Neural cell (in vitro differentiated cells): ENCODE data around the gene PDZD4. TPM values are rescaled to one million over a fixed set of nuclear protein-coding genes. Genes with fewer than 3 reads are reported as not detected.

Source experiments
- H2AFZ ChIP-seq: fragments of 200-600, 300-800 bp; sonication (generic), shearing (Covaris generic); 2 replicates; pipeline ENCODE4 v1.6.0; 2014; ENCODE audit warnings: low read depth, mild to moderate bottlenecking, antibody characterized with exemption, low read length, moderate library complexity
- H3F3A ChIP-seq: fragments of 200-600 bp; shearing (Covaris generic); 2 replicates; pipeline ENCODE4 v1.6.1; 2016; ENCODE audit warnings: mild to moderate bottlenecking, moderate library complexity, mixed read lengths, antibody characterized with exemption, low read length; ENCODE audit not compliant: insufficient read depth, poor library complexity, severe bottlenecking
- H3K27ac ChIP-seq: fragments of 200-600, 300-800 bp; sonication (generic), shearing (Covaris generic); 2 replicates; pipeline ENCODE4 v1.5.1; 2014; ENCODE audit warnings: mild to moderate bottlenecking, low read length, moderate library complexity
- H3K27me3 ChIP-seq: fragments of 300-800, 200-600 bp; sonication (generic), shearing (Covaris generic); 2 replicates; pipeline ENCODE4 v1.6.0; 2014; ENCODE audit warnings: mild to moderate bottlenecking, low read depth, low read length, moderate library complexity; ENCODE audit not compliant: insufficient read depth
- H3K36me3 ChIP-seq: fragments of 300-800, 200-600 bp; sonication (generic), shearing (Covaris generic); 2 replicates; pipeline ENCODE4 v1.5.1; 2014; ENCODE audit warnings: mild to moderate bottlenecking, antibody characterized with exemption, low read length, moderate library complexity; ENCODE audit not compliant: insufficient read depth
- H3K4me2 ChIP-seq: fragments of 300-800, 200-600 bp; sonication (generic), shearing (Covaris generic); 2 replicates; pipeline ENCODE4 v1.6.0; 2014; ENCODE audit warnings: mild to moderate bottlenecking, low read length
- H3K4me3 ChIP-seq: fragments of 300-800, 200-600 bp; sonication (generic), shearing (Covaris generic); 2 replicates; pipeline ENCODE4 v1.5.1; 2014; ENCODE audit warnings: mild to moderate bottlenecking, low read length, moderate library complexity
- H3K79me2 ChIP-seq: fragments of 200-600 bp; shearing (Covaris generic); replicated peaks from 2 replicates; pipeline ENCODE4 v1.6.0; 2014; ENCODE audit warnings: mild to moderate bottlenecking, low read length, moderate library complexity; ENCODE audit not compliant: insufficient read depth
- H3K9ac ChIP-seq: fragments of 300-800, 200-600 bp; sonication (generic), shearing (Covaris generic); 2 replicates; pipeline ENCODE4 v1.6.1; 2016; ENCODE audit warnings: mild to moderate bottlenecking, low read length, mixed read lengths
- H3K9me2 ChIP-seq: fragments of 200-600 bp; shearing (Covaris generic); 2 replicates; pipeline ENCODE4 v1.6.1; 2016; ENCODE audit warnings: mild to moderate bottlenecking, low read length, mixed read lengths; ENCODE audit not compliant: insufficient read depth
- H3K9me3 ChIP-seq: fragments of 200-600, 300-800 bp; sonication (generic), shearing (Covaris generic); 2 replicates; pipeline ENCODE4 v1.6.1; 2016; ENCODE audit warnings: mild to moderate bottlenecking, mixed run types, low read length, moderate library complexity, mixed read lengths
- H4K20me1 ChIP-seq: fragments of 200-600 bp; shearing (Covaris generic); 2 replicates; pipeline ENCODE4 v1.6.1; 2016; ENCODE audit warnings: mild to moderate bottlenecking, mixed run types; ENCODE audit not compliant: insufficient read depth
- CTCF ChIP-seq: fragments of 450-650 bp; IDR thresholded peaks from 2 replicates; pipeline ENCODE4 v1.5.1; 2014; ENCODE audit warnings: antibody characterized with exemption, mild to moderate bottlenecking, moderate library complexity; ENCODE audit not compliant: poor library complexity, severe bottlenecking
- EP300 ChIP-seq: fragments of 450-650 bp; conservative IDR thresholded peaks from 2 replicates; pipeline ENCODE4 v1.6.1; 2014; ENCODE audit warnings: antibody characterized with exemption, mild to moderate bottlenecking, moderate library complexity; ENCODE audit not compliant: poor library complexity, severe bottlenecking
- EZH2 ChIP-seq: fragments of 200-600, 300-800 bp; shearing (Covaris generic), sonication (generic); IDR thresholded peaks from 2 replicates; pipeline ENCODE4 v1.6.1; 2014; ENCODE audit warnings: antibody characterized with exemption, low read length, borderline replicate concordance, mild to moderate bottlenecking; ENCODE audit not compliant: insufficient read depth, poor library complexity, severe bottlenecking
- MXI1 ChIP-seq: fragments of 450-650 bp; conservative IDR thresholded peaks from 2 replicates; pipeline ENCODE4 v1.6.1; 2014; ENCODE audit warnings: antibody characterized with exemption, mild to moderate bottlenecking; ENCODE audit not compliant: poor library complexity, severe bottlenecking
- POLR2AphosphoS5 ChIP-seq: IDR thresholded peaks from 2 replicates; pipeline ENCODE4 v1.6.1; 2012
- RAD21 ChIP-seq: fragments of 450-650 bp; conservative IDR thresholded peaks from 2 replicates; pipeline ENCODE4 v1.6.1; 2014; ENCODE audit warnings: antibody characterized with exemption, mild to moderate bottlenecking, moderate library complexity
- REST ChIP-seq: IDR thresholded peaks from 2 replicates; pipeline ENCODE4 v1.6.1; 2012; ENCODE audit warnings: borderline replicate concordance
- SMC3 ChIP-seq: fragments of 450-650 bp; conservative IDR thresholded peaks from 2 replicates; pipeline ENCODE4 v1.6.1; 2014; ENCODE audit warnings: antibody characterized with exemption, mild to moderate bottlenecking, moderate library complexity; ENCODE audit not compliant: poor library complexity
- TAF1 ChIP-seq: IDR thresholded peaks from 2 replicates; pipeline ENCODE4 v1.6.1; 2012; ENCODE audit warnings: low read depth
- polyA plus RNA-seq: library from polyadenylated mRNA; depleted of rRNA; stranded (reverse); fragments of >200 nt; gene quantifications from 2 replicates; pipeline ENCODE4 v1.2.3, GENCODE V29; 2014

The PDZD4 gene
- polyA plus RNA-seq, 1 donor from 2014 or later = 343 TPM

DNA sequence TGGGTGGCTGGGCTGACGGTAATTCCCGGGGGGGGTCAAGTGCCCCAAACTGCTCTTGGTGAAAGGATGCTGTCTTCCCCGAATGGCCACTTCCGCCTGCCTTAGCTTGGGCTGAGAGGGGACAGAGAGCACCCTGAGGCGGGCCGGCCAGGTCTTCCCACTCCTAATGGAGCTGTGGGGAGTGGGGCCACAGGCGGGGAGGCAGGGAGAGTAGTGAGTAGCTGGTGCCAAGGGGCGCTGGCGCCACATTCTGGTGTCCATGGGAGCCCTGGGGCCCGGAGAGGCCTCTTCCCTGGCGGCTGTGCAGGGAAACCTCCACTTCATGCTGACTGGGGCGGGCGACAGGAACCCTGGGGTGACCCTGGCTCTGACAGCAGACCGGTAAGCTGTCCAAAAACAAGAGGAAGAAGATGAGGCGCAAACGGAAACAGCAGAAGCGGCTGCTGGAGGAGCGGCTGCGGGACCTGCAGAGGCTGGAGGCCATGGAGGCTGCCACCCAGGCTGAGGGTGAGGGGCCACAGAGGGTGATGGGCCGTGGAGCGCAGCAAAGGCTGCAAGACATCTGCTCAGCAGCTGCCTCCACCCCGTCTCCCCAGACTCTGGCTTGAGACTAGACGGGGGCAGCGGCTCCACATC, 46.8 kb downstream of the PDZD4 start:
- no peaks in the 10 kb centered on the region for H3K9me3 ChIP-seq
- TF ChIP-seq SMC3 (no peak), CTCF (no peak), POLR2AphosphoS5 (no peak)
- no peak overlapping the region for H3K4me2 ChIP-seq
- H3K27ac ChIP-seq = no peak overlapping the region
- H3F3A ChIP-seq = no peaks in the 10 kb centered on the region
- no peaks in the 10 kb centered on the region for H3K9me2 ChIP-seq
- H2AFZ ChIP-seq = no peak overlapping the region
- H3K36me3 ChIP-seq = no peaks in the 10 kb centered on the region
- H3K9ac ChIP-seq = no peak overlapping the region
- H3K27me3 ChIP-seq = no peaks in the 10 kb centered on the region
- H4K20me1 ChIP-seq = no peaks in the 10 kb centered on the region
- H3K4me3 ChIP-seq = no peak overlapping the region
- H3K79me2 ChIP-seq = no peaks in the 10 kb centered on the region

- Histone ChIP-seq H4K20me1 (no peaks in the 10 kb centered on the region), H3K9me3 (no peaks in the 10 kb centered on the region), H3K27me3 (no peaks in the 10 kb centered on the region), H3K9ac (no peak overlapping the region), H3K79me2 (no peaks in the 10 kb centered on the region), H3K27ac (no peak overlapping the region), H2AFZ (no peak overlapping the region), H3K4me3 (no peak overlapping the region), H3K9me2 (no peaks in the 10 kb centered on the region), H3F3A (no peaks in the 10 kb centered on the region), H3K36me3 (no peaks in the 10 kb centered on the region), H3K4me2 (no peak overlapping the region)
- no peak for TF ChIP-seq EP300
- no peak for TF ChIP-seq CTCF
- TF ChIP-seq SMC3 = no peak
- TF ChIP-seq REST = no peak
- no peak for TF ChIP-seq MXI1
- TF ChIP-seq RAD21 = no peak
- no peak for TF ChIP-seq TAF1
- no peak for TF ChIP-seq POLR2AphosphoS5
- TF ChIP-seq EZH2 = no peak
Measured at GRCh38 chrX:153782871-153783270, 47.5 kb downstream of the PDZD4 start.
